ENCODE measurements around the gene TRMT44. TPM values are rescaled to one million over a fixed set of nuclear protein-coding genes. Genes with fewer than 3 reads are reported as not detected.

Gene TRMT44
- total and polyA plus RNA-seq, 2 of the 13 experiments (the other 11 are each of a cell fraction or from before 2014, with no cell fraction given): 5.8 to 8.6 TPM

DNA sequence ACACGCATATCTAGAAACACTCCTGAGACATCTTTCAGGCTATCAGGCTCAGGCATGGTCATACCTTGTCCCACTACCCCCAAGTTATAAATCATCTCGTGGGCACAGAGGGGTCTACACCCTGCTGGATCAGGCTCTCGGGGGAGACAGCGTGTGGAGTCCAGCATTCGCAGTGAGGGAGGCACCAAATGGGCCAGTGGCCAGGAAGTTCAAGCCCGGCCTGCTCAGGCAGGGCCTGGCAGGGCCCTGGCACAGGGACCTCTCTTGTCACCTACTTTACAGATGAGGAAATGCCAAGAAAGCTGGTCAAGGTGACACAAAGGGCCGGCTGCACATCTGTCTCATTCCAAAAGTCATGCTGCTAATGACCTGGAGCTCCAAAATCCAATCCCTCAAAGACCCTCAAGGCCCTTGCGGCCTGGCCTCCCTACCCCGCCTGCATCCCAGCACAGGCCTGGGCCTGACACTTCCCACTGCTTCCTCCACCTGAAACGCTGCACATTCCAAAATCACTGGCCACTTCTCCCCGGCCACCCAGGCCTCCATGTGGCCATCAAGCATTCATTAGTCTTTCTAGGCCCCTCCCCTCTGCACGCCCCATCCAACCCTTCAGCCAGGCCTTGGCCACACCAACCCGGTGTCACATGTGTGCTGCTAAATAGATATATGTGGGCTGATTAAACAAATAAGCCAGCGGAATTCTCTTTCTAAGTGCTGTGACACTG lies 35.6 kb upstream of the TRMT44 start:
- H3K4me1 ChIP-seq (ENCODE audit: insufficient read depth, low read length): no peaks in the 10 kb centered on the region
- H3K9me3 ChIP-seq (ENCODE audit: low read length): no peaks in the 10 kb centered on the region
- H3K27ac ChIP-seq (ENCODE audit: extremely low read length, insufficient read depth, low read length): no peak overlapping the region
- H3K27me3 ChIP-seq (ENCODE audit: control insufficient read depth in 1 of 2, insufficient read depth in 2 of 2, low read length in 2 of 2): no peaks in the 10 kb centered on the region
- no peak overlapping the region for H2AFZ ChIP-seq (ENCODE audit: low read length)
- ChIA-PET POLR2A (no interaction called here), CTCF (ENCODE audit: low intra/inter-chr PET ratio, low total read pairs) (interaction anchor here (4.4 kb wide), 1 partner anchor 164 kb away, joined by 29 read pairs; no protein-coding TSS in a partner anchor)
- H3K36me3 ChIP-seq (replicated peaks in 1 of 2; ENCODE audit: control insufficient read depth in 1 of 2, insufficient read depth in 2 of 2, low read length in 2 of 2): peaks cover 2 to 8% of the 10 kb centered on the region in 2 experiments; a peak in 3 of 5 replicates
- DNase-seq (ENCODE audit: low spot score) (no peak), ATAC-seq (no peak), FAIRE-seq (no peak)
- in situ Hi-C loops (cut with HindIII; ENCODE audit: extremely low pct_ligation_motif_present, low pct_unique_long_range_greater_than_20kb) (loop anchor here (5.0 to 10.0 kb wide), 3 partner anchors 138 to 240 kb away; partner anchors contain the start of gene HTRA3), intact Hi-C loops (cut with micrococcal nuclease; ENCODE audit: unreplicated experiment) (no loop called here)
- H3K4me3 ChIP-seq (replicated peaks in 1 of 3; ENCODE audit: insufficient read depth in 1 of 3, low read depth in 2 of 3, low read length in 3 of 3): no peak overlapping the region
- H4K20me1 ChIP-seq (ENCODE audit: insufficient read depth, low read length): no peaks in the 10 kb centered on the region; the same call in 1 of the 2 replicates
- WGBS (ENCODE audit: low lambda C conversion rate): 94% methylated on average over 10 of the region's 14 CpGs
- H3K9ac ChIP-seq (ENCODE audit: insufficient read depth, low read depth, low read length): no peak overlapping the region
- no peak overlapping the region for H3K4me2 ChIP-seq (ENCODE audit: low read depth, low read length)
- no TSS peak for BruUV-seq (replicated peaks)
- H3K79me2 ChIP-seq (ENCODE audit: insufficient read depth, low read length): no peaks in the 10 kb centered on the region
- TF ChIP-seq ETV5 (CRISPR knock-in tag; IDR thresholded peaks at IDR 0.05; ENCODE audit: borderline replicate concordance) (no peak), ZNF768 (CRISPR knock-in tag; IDR thresholded peaks at IDR 0.05) (no peak), TCF12 (IDR thresholded peaks at IDR 0.05) (no peak), TCF12 (CRISPR knock-in tag; IDR thresholded peaks at IDR 0.05) (no peak), SMAD3 (CRISPR knock-in tag; IDR thresholded peaks at IDR 0.05) (no peak), ELF3 (CRISPR knock-in tag; IDR thresholded peaks at IDR 0.05) (no peak), ZNF296 (CRISPR knock-in tag; conservative IDR thresholded peaks at IDR 0.05) (no peak), TAF15 (IDR thresholded peaks at IDR 0.05; ENCODE audit: low read depth, low read length, poor library complexity, severe bottlenecking) (no peak), ZEB1 (IDR thresholded peaks at IDR 0.05; ENCODE audit: insufficient replicate concordance, low read depth) (no peak), ZNF543 (CRISPR knock-in tag; IDR thresholded peaks at IDR 0.05) (no peak), CEBPB (IDR thresholded peaks at IDR 0.05; ENCODE audit: borderline replicate concordance, low read depth, low read length) (no peak), STAG1 (CRISPR knock-in tag; IDR thresholded peaks at IDR 0.05) (no peak), MED8 (CRISPR knock-in tag; IDR thresholded peaks at IDR 0.05; ENCODE audit: insufficient replicate concordance) (no peak), ZNF670 (CRISPR knock-in tag; IDR thresholded peaks at IDR 0.05; ENCODE audit: borderline replicate concordance) (no peak)
- TF ChIP-seq, protein P1, sequence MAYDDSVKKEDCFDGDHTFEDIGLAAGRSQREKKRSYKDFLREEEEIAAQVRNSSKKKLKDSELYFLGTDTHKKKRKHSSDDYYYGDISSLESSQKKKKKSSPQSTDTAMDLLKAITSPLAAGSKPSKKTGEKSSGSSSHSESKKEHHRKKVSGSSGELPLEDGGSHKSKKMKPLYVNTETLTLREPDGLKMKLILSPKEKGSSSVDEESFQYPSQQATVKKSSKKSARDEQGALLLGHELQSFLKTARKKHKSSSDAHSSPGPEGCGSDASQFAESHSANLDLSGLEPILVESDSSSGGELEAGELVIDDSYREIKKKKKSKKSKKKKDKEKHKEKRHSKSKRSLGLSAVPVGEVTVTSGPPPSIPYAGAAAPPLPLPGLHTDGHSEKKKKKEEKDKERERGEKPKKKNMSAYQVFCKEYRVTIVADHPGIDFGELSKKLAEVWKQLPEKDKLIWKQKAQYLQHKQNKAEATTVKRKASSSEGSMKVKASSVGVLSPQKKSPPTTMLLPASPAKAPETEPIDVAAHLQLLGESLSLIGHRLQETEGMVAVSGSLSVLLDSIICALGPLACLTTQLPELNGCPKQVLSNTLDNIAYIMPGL (CRISPR knock-in tag; IDR thresholded peaks at IDR 0.05; ENCODE audit: borderline replicate concordance in 1 of 2, low read depth in 1 of 2): no peak
- TF ChIP-seq, protein P2, sequence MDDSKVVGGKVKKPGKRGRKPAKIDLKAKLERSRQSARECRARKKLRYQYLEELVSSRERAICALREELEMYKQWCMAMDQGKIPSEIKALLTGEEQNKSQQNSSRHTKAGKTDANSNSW (CRISPR knock-in tag; IDR thresholded peaks at IDR 0.05; ENCODE audit: borderline replicate concordance): no peak
- TF ChIP-seq, protein P3, sequence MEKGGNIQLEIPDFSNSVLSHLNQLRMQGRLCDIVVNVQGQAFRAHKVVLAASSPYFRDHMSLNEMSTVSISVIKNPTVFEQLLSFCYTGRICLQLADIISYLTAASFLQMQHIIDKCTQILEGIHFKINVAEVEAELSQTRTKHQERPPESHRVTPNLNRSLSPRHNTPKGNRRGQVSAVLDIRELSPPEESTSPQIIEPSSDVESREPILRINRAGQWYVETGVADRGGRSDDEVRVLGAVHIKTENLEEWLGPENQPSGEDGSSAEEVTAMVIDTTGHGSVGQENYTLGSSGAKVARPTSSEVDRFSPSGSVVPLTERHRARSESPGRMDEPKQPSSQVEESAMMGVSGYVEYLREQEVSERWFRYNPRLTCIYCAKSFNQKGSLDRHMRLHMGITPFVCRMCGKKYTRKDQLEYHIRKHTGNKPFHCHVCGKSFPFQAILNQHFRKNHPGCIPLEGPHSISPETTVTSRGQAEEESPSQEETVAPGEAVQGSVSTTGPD (CRISPR knock-in tag; IDR thresholded peaks at IDR 0.05): no peak
- TF ChIP-seq, protein P4, sequence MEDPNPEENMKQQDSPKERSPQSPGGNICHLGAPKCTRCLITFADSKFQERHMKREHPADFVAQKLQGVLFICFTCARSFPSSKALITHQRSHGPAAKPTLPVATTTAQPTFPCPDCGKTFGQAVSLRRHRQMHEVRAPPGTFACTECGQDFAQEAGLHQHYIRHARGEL (CRISPR knock-in tag; IDR thresholded peaks at IDR 0.05): no peak
- TF ChIP-seq, protein P5, sequence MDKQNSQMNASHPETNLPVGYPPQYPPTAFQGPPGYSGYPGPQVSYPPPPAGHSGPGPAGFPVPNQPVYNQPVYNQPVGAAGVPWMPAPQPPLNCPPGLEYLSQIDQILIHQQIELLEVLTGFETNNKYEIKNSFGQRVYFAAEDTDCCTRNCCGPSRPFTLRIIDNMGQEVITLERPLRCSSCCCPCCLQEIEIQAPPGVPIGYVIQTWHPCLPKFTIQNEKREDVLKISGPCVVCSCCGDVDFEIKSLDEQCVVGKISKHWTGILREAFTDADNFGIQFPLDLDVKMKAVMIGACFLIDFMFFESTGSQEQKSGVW (CRISPR knock-in tag; IDR thresholded peaks at IDR 0.05; ENCODE audit: borderline replicate concordance): no peak
